CD8-positive, alpha-beta memory T cell (primary cell): ENCODE measurements around the gene MMRN2. TPM values are rescaled to one million over a fixed set of nuclear protein-coding genes. Genes with fewer than 3 reads are reported as not detected.
"Not testable (repeated sequence)": the region's sequence is repeated elsewhere in the genome, so short reads cannot be mapped to it uniquely, and the experiment has no call there.

Experiments used
- CTCF ChIA-PET: fragments of 350-600 bp; sonication (Branson Sonifier 250); formaldehyde crosslinking; loops from one replicate; lab custom pipeline; 2021; ENCODE audit warnings: antibody characterized with exemption; lab: Charles Lee
- POLR2A ChIA-PET: fragments of 350-600 bp; sonication (Branson Sonifier 250); formaldehyde crosslinking; loops from one replicate; lab custom pipeline; 2021; ENCODE audit warnings: antibody characterized with exemption; lab: Charles Lee
- DNase-seq, 5 donors: peaks; one replicate each; pipeline versions ENCODE4 v3.0.0 to v3.0.0-alpha.2; 2020 to 2022; ENCODE audit warnings: mixed read lengths in 1 of 5
- H3K27ac ChIP-seq: one replicate; pipeline ENCODE4 v1.7.0; 2013; ENCODE audit warnings: low read depth, mild to moderate bottlenecking, low read length, moderate library complexity
- H3K27me3 ChIP-seq: 2 replicates; pipeline ENCODE4 v1.7.0; 2013; ENCODE audit warnings: low read length, mild to moderate bottlenecking; ENCODE audit not compliant: insufficient read depth, poor library complexity, severe bottlenecking
- H3K36me3 ChIP-seq: 2 replicates; pipeline ENCODE4 v1.7.0; 2013; ENCODE audit warnings: mild to moderate bottlenecking, low read length, moderate library complexity; ENCODE audit not compliant: insufficient read depth
- H3K4me1 ChIP-seq: 2 replicates; pipeline ENCODE4 v1.7.0; 2013; ENCODE audit warnings: mild to moderate bottlenecking, low read length, moderate library complexity; ENCODE audit not compliant: insufficient read depth
- H3K4me3 ChIP-seq: 2 replicates; pipeline ENCODE4 v1.7.0; 2013; ENCODE audit warnings: mild to moderate bottlenecking, low read length
- H3K9me3 ChIP-seq: 2 replicates; pipeline ENCODE4 v1.7.0; 2013; ENCODE audit warnings: mild to moderate bottlenecking, low read length
- H3K27ac Mint-ChIP-seq, 8 donors: one replicate each; pipeline ENCODE4 v1.8.0; 2020 to 2021; ENCODE audit warnings: mixed read lengths in 8 of 8, mild to moderate bottlenecking in 6 of 8, inconsistent platforms in 3 of 8, moderate library complexity in 3 of 8
- H3K27me3 Mint-ChIP-seq, 2 donors: one replicate each; pipeline ENCODE4 v1.8.0; 2020 to 2021; ENCODE audit warnings: mixed read lengths in 2 of 2, mild to moderate bottlenecking in 1 of 2, moderate library complexity in 1 of 2
- H3K36me3 Mint-ChIP-seq, 3 donors: one replicate each; pipeline ENCODE4 v1.8.0; 2020 to 2021; ENCODE audit warnings: mixed read lengths in 3 of 3, inconsistent platforms in 1 of 3, mild to moderate bottlenecking in 1 of 3
- H3K4me1 Mint-ChIP-seq, 3 donors: one replicate each; pipeline ENCODE4 v1.8.0; 2020 to 2021; ENCODE audit warnings: mixed read lengths in 3 of 3, inconsistent platforms in 1 of 3, mild to moderate bottlenecking in 1 of 3
- H3K4me3 Mint-ChIP-seq, 7 donors: one replicate each; pipeline ENCODE4 v1.8.0; 2020 to 2021; ENCODE audit warnings: mixed read lengths in 7 of 7, mild to moderate bottlenecking in 6 of 7, moderate library complexity in 4 of 7, inconsistent platforms in 2 of 7
- H3K9me3 Mint-ChIP-seq, 5 donors: one replicate each; pipeline ENCODE4 v1.8.0; 2020 to 2022; ENCODE audit warnings: mixed read lengths in 5 of 5, mild to moderate bottlenecking in 3 of 5, moderate library complexity in 2 of 5, inconsistent platforms in 1 of 5
- polyA plus RNA-seq: library from polyadenylated mRNA; unstranded; fragments of 300-500 nt; fragmentation: Illumina TruSeq; gene quantifications from one replicate; pipeline ENCODE4 v1.2.3, GENCODE V29; 2021
- total RNA-seq, 2 experiments: library from RNA; stranded (reverse); gene quantifications; one replicate each; pipeline ENCODE4 v1.2.3, GENCODE V29; 2021

MMRN2 gene
- total and polyA plus RNA-seq, 3 experiments from 2014 or later, result not detected

DNA sequence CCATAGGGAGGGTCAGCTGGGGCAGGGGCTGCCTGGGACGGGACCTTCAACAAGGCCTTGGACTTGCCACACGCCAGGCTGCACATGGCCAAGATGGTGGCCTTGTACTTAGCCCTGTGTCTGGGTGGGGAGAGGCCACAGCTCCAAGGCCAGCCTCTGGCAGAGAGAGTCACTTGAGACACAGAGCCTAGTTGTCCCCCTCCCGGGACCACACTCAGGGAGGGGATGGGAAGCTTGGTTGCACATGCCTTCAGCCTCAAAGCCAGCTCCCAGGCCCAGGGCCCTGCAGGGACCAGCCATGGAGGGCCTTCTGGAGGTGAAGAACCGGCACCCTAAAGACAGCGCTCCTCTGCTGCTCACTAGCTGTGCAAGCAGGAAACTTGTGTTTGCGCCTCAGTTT is 16.7 kb downstream of the MMRN2 start:
- Mint-ChIP-seq H3K27ac (peak overlapping the region in 1 of 8 donors; percentile 12), H3K27me3 (peaks cover 0 to 2% of the 10 kb centered on the region in 2 donors), H3K36me3 (no peaks in the 10 kb centered on the region), H3K9me3 (no peaks in the 10 kb centered on the region), H3K4me3 (no peak overlapping the region), H3K4me1 (peaks cover 1 to 4% (median 4%) of the 10 kb centered on the region in 3 donors)
- H3K36me3 ChIP-seq, result no peaks in the 10 kb centered on the region
- ChIA-PET CTCF (interaction anchor here (1.9 to 6.4 kb wide), 3 partner anchors 10 to 27 kb away, joined by 7 to 61 read pairs (median 10); partner anchors contain the start of genes ADIRF, MMRN2 and SNCG), POLR2A (no interaction called here)
- peak in 1 of 5 donors; percentile 45 for DNase-seq
- H3K9me3 ChIP-seq, result no peaks in the 10 kb centered on the region
- H3K27ac ChIP-seq, result no peak overlapping the region
- no peaks in the 10 kb centered on the region for H3K27me3 ChIP-seq
- no peaks in the 10 kb centered on the region for H3K4me1 ChIP-seq
- H3K4me3 ChIP-seq, result no peak overlapping the region

DNA sequence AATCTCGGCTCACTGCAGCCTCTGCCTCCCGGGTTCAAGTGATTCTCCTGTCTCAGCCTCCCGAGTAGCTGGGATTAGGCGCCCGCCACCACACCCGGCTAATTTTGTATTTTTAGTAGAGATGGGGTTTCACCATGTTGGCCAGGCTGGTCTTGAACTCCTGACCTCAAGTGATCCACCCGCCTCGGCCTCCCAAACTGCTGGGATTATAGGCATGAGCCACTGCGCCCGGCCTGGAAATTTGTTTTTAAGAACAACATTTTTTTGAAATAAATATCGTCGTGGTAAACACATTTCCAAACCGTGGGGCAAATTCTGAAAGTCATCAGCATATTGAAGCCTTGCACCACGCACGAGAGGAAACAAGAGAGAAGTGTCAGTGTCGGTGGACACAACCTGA is 17.3 kb downstream of the MMRN2 start:
- not testable (repeated sequence) for H3K36me3 ChIP-seq, H3K27me3 ChIP-seq, H3K9me3 ChIP-seq, H3K27me3 Mint-ChIP-seq, H3K9me3 Mint-ChIP-seq, H3K4me1 Mint-ChIP-seq, H3K27ac Mint-ChIP-seq, DNase-seq, H3K27ac ChIP-seq, H3K4me3 ChIP-seq, H3K4me1 ChIP-seq, H3K36me3 Mint-ChIP-seq
- ChIA-PET CTCF (interaction anchor here (0.6 to 6.4 kb wide), 6 partner anchors 9 to 31 kb away, joined by 3 to 61 read pairs (median 7); partner anchors contain the start of genes ADIRF, MMRN2 and SNCG), POLR2A (interaction anchor here (0.7 kb wide), 2 partner anchors 23 to 31 kb away, joined by 4 to 6 read pairs; no protein-coding TSS in a partner anchor)
- peak overlapping the region in 1 of 7 donors; percentile 66 for H3K4me3 Mint-ChIP-seq

DNA sequence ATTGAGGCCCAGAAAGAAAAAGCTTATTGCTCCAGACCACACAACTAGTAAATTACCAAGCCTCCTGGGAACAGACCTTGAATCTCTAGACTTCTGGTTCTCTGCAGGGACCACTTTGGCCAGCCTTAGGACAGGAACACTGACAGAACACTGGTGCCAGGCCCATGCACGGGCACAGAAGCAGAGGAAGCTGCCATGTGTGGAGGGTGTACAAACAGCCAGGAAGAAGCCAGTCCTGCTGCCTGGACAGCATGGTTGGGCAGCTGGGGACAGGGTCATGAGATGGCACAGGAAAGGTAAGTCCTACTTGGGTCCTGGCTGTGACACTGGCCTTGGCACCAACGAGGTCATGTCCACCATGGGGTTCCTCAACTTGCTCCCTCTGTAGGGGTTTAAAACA is 19.2 kb downstream of the MMRN2 start:
- no peak for DNase-seq
- Mint-ChIP-seq H3K27me3 (peaks cover 0 to 2% of the 10 kb centered on the region in 2 donors), H3K4me1 (peaks cover 0 to 4% (median 4%) of the 10 kb centered on the region in 3 donors), H3K36me3 (no peaks in the 10 kb centered on the region), H3K4me3 (no peak overlapping the region), H3K9me3 (no peaks in the 10 kb centered on the region), H3K27ac (no peak overlapping the region)
- Histone ChIP-seq H3K4me3 (no peak overlapping the region), H3K27ac (no peak overlapping the region), H3K36me3 (no peaks in the 10 kb centered on the region), H3K9me3 (no peaks in the 10 kb centered on the region), H3K27me3 (no peaks in the 10 kb centered on the region), H3K4me1 (no peaks in the 10 kb centered on the region)
- POLR2A ChIA-PET, result no interaction called here
- CTCF ChIA-PET, result interaction anchor here (0.7 to 6.4 kb wide), 6 partner anchors 8 to 244 kb away, joined by 3 to 61 read pairs (median 3); partner anchors contain the start of gene ADIRF

DNA sequence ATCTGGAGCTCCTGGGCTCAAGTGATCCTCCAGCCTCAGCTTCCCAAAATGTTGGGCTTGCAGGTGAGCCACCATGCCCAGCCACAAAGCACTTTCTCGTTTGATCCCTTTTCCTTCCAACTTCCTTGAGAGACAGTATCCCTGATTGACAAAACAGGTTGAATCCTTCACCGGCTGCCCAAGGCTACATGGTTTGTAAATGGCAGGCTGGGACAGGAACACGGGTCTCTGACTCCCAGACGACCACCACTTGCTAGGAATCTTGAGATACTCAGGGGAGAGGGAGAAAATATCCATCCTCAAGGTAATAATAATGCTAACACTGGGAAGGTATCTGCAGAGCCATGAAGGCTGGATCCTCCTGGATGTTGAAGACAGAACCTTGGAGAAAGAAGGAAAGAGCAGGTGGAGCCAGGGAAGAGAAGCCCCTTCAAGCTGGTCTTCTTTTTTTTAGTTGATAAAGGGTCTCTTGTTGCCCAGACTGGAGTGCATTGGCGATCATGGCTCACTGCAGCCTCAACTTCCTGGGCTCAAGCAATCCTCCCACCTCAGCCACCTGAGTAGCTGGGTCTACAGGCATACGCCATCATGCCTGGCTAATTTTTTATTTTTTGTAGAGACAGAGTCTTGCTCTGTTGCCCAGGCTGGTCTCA is 19.8 kb downstream of the MMRN2 start:
- no peaks in the 10 kb centered on the region for H3K36me3 Mint-ChIP-seq
- no peaks in the 10 kb centered on the region for H3K4me1 ChIP-seq
- H3K36me3 ChIP-seq, result no peaks in the 10 kb centered on the region
- peaks cover 0 to 4% (median 4%) of the 10 kb centered on the region in 3 donors for H3K4me1 Mint-ChIP-seq
- CTCF ChIA-PET, result interaction anchor here (1.2 to 6.4 kb wide), 3 partner anchors 9 to 30 kb away, joined by 3 to 61 read pairs (median 4); partner anchors contain the start of gene ADIRF
- peak overlapping the region in 1 of 7 donors; percentile 82 for H3K4me3 Mint-ChIP-seq
- no peak overlapping the region for H3K27ac ChIP-seq
- H3K27me3 ChIP-seq, result no peaks in the 10 kb centered on the region
- POLR2A ChIA-PET, result no interaction called here
- no peaks in the 10 kb centered on the region for H3K9me3 ChIP-seq
- H3K4me3 ChIP-seq, result no peak overlapping the region
- DNase-seq, result no peak
- H3K27me3 Mint-ChIP-seq, result peaks cover 0 to 2% of the 10 kb centered on the region in 2 donors
- H3K27ac Mint-ChIP-seq, result no peak overlapping the region
- no peaks in the 10 kb centered on the region for H3K9me3 Mint-ChIP-seq

DNA sequence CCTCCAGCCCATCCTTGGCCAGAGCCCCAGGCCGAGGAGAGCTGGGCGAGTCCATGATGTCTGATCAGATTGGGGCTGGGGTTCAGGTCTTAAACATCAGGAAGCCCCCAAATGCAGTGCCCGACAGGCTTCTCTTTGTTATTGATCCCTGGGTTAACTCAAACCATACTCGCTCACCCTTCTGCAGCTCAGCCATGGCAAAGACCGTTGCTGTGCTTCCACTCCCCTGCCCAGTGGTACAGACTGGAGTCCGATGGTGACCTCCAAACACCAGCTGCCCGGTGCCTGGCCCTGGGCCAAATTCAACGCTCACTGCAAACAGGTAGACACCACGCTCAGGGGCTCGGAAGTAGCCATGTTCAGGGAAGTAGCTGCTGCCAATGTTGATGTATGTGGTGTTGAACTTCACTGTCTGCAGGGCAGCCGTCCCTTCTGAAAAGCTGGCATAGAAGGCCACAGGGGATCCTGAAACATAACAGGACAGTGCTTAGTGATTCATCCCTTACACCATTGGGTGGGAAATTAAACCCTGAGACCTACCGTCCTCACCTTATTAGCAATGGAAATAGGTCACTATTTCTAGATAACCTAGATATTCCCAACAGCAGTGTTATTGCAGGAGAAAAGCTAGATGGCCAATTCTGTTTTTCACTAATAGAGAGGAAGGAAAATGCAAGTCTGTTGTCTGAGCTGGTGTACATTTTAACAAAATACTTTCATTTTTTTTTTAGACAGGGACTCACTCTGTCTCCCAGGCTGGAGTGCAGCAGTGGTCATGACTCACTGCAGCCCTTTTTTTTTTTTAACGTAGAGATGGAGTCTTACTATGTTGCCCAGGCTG is 20.5 kb downstream of the MMRN2 start:
- no peak for DNase-seq
- CTCF ChIA-PET, result interaction anchor here (1.4 to 6.4 kb wide), 2 partner anchors 14 to 30 kb away, joined by 4 to 61 read pairs; partner anchors contain the start of gene ADIRF
- H3K4me3 ChIP-seq, result no peak overlapping the region
- H3K27ac ChIP-seq, result no peak overlapping the region
- no peaks in the 10 kb centered on the region for H3K9me3 Mint-ChIP-seq
- peaks cover 0 to 2% of the 10 kb centered on the region in 2 donors for H3K27me3 Mint-ChIP-seq
- H3K4me3 Mint-ChIP-seq, result no peak overlapping the region
- POLR2A ChIA-PET, result interaction anchor here (0.6 kb wide), 1 partner anchor 190 kb away, joined by 4 read pairs; no protein-coding TSS in a partner anchor
- no peaks in the 10 kb centered on the region for H3K36me3 Mint-ChIP-seq
- H3K36me3 ChIP-seq, result no peaks in the 10 kb centered on the region
- peaks cover 0 to 4% (median 4%) of the 10 kb centered on the region in 3 donors for H3K4me1 Mint-ChIP-seq
- no peaks in the 10 kb centered on the region for H3K9me3 ChIP-seq
- H3K4me1 ChIP-seq, result no peaks in the 10 kb centered on the region
- H3K27ac Mint-ChIP-seq, result peak overlapping the region in 1 of 8 donors; percentile 60
- no peaks in the 10 kb centered on the region for H3K27me3 ChIP-seq

DNA sequence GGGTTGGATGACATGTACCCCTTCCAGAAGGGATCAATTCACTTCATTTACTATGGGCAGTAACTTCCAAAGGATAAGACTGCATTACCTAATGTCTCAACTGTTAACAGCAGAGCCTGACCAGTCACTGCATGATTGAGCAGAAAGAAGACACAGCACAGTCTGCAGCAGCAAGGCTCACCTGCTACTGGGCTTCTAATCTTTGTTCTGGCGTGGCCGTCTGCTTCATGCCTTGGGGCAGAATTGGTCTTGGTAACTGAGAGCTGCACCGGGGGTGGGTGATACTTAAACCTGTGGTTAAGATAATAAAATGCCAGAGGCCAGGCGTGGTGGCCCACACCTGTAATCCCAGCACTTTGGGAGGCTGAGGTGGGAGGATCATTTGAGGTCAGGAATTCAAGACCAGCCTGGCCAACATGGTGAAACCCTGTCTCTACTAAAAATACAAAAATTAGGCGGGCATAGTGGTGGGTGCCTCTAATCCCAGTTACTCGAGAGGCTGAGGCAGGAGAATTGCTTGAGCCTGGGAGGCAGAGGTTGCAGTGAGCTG is 23.2 kb downstream of the MMRN2 start:
- H3K36me3 Mint-ChIP-seq, DNase-seq, H3K9me3 ChIP-seq, H3K9me3 Mint-ChIP-seq, H3K27me3 Mint-ChIP-seq, H3K36me3 ChIP-seq, H3K4me1 Mint-ChIP-seq, H3K4me1 ChIP-seq, H3K4me3 ChIP-seq, H3K27me3 ChIP-seq, H3K4me3 Mint-ChIP-seq, H3K27ac ChIP-seq, POLR2A ChIA-PET: not testable (repeated sequence)
- peak overlapping the region in 1 of 8 donors; percentile 51 for H3K27ac Mint-ChIP-seq
- CTCF ChIA-PET, result interaction anchor here (0.6 kb wide), 1 partner anchor 32 kb away, joined by 3 read pairs; no protein-coding TSS in a partner anchor

DNA sequence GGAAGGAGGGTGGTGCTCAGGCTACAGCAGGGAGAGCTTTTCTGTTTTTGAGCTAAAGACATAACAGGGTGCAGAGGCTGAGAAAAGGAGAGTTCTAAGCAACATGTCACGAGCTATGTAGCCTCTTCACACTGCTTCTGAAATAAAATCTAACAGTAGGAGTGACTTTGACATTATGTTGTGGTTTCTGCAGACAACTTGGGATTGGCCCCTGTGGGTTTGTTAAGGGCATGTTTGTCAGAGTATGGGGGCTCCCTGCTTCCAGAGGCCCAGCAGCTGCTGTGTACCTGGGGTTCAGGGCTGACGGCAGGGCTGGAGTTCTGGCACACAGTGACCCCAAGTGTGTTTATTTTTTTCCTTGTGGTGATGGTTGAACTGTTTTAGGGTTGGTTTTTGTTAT is 24.7 kb downstream of the MMRN2 start:
- Mint-ChIP-seq H3K4me1 (no peaks in the 10 kb centered on the region), H3K27ac (peak overlapping the region in 3 of 8 donors; percentile 17 to 29 (median 26)), H3K4me3 (no peak overlapping the region), H3K9me3 (no peaks in the 10 kb centered on the region), H3K36me3 (peaks cover 0 to 12% (median 0%) of the 10 kb centered on the region in 3 donors), H3K27me3 (no peaks in the 10 kb centered on the region)
- H3K4me3 ChIP-seq, result no peak overlapping the region
- H3K27ac ChIP-seq, result no peak overlapping the region
- POLR2A ChIA-PET, result no interaction called here
- no peaks in the 10 kb centered on the region for H3K27me3 ChIP-seq
- DNase-seq, result no peak
- H3K9me3 ChIP-seq, result no peaks in the 10 kb centered on the region
- no peaks in the 10 kb centered on the region for H3K36me3 ChIP-seq
- no peaks in the 10 kb centered on the region for H3K4me1 ChIP-seq
- CTCF ChIA-PET, result no interaction called here
